GM21367 (cell line): ENCODE data around the gene PTPRN2.
"Not testable (repeated sequence)": the region's sequence is repeated elsewhere in the genome, so short reads cannot be mapped to it uniquely, and the experiment has no call there.

Experiments used
- ATAC-seq: cut with Tn5 transposase; IDR thresholded peaks from one replicate; pipeline ENCODE4 v1.9.1; 2021; ENCODE audit not compliant: unreplicated experiment

PTPRN2 gene

GRCh38 chr7:157853789-157854065, 733.9 kb downstream of the PTPRN2 start:
- no peak for ATAC-seq

- no peak for ATAC-seq
Observed at GRCh38 chr7:157853076-157853788, 734.4 kb downstream of the PTPRN2 start.

- no peak for ATAC-seq
Observed at GRCh38 chr7:157851501-157852067, 736.0 kb downstream of the PTPRN2 start.

GRCh38 chr7:157850481-157851444, 736.9 kb downstream of the PTPRN2 start:
- no peak for ATAC-seq

GRCh38 chr7:157849726-157850125, 737.9 kb downstream of the PTPRN2 start:
- no peak for ATAC-seq

- ATAC-seq, result no peak
Observed at GRCh38 chr7:157849341-157849596, 738.4 kb downstream of the PTPRN2 start.

- no peak for ATAC-seq
Observed at GRCh38 chr7:157848508-157849340, 738.9 kb downstream of the PTPRN2 start.

- ATAC-seq, result not testable (repeated sequence)
Observed at GRCh38 chr7:157847756-157848487, 739.7 kb downstream of the PTPRN2 start.

GRCh38 chr7:157846746-157847145, 740.9 kb downstream of the PTPRN2 start:
- not testable (repeated sequence) for ATAC-seq

- ATAC-seq, result no peak
Observed at GRCh38 chr7:157846271-157846670, 741.4 kb downstream of the PTPRN2 start.

GRCh38 chr7:157845203-157845835, 742.3 kb downstream of the PTPRN2 start:
- no peak for ATAC-seq

- no peak for ATAC-seq
Observed at GRCh38 chr7:157844611-157845010, 743.0 kb downstream of the PTPRN2 start.

GRCh38 chr7:157844141-157844540, 743.5 kb downstream of the PTPRN2 start:
- ATAC-seq, result no peak

GRCh38 chr7:157843336-157844140, 744.1 kb downstream of the PTPRN2 start:
- ATAC-seq, result no peak

GRCh38 chr7:157841773-157842370, 745.8 kb downstream of the PTPRN2 start:
- ATAC-seq, result no peak

GRCh38 chr7:157840914-157841772, 746.5 kb downstream of the PTPRN2 start:
- ATAC-seq, result no peak

GRCh38 chr7:157840174-157840913, 747.3 kb downstream of the PTPRN2 start:
- ATAC-seq, result no peak
